ENCODE measurements around the gene CDKN2B-AS1.

- TF ChIP-seq CTCF (IDR thresholded peaks at IDR 0.05; ENCODE audit: insufficient read depth, low read length, poor library complexity, severe bottlenecking) (no peak), EZH2phosphoT487 (conservative IDR thresholded peaks at IDR 0.05; ENCODE audit: low read length) (no peak)
Observed at GRCh38 chr9:22143799-22144625, 149.4 kb downstream of the CDKN2B-AS1 start.

Measured in SU-DHL-6 (cell line).